Skeletal muscle cell (primary cell): ENCODE results near the gene NKX3-2.
"Not testable (repeated sequence)": the region's sequence is repeated elsewhere in the genome, so short reads cannot be mapped to it uniquely, and the experiment has no call there.

ENCODE experiments used
- DNase-seq: peaks from one replicate; pipeline ENCODE4 v3.0.0-alpha.2; 2010; ENCODE audit warnings: low read depth
- H3K4me3 ChIP-seq: 2 replicates; pipeline ENCODE4 v1.5.1; 2011; ENCODE audit warnings: low read depth, mild to moderate bottlenecking, control low read depth, low read length, moderate library complexity

The NKX3-2 gene

GRCh38 chr4:13543839-13544605 is at the start of gene NKX3-2:
TSS of gene NKX3-2 (minus strand) at chr4:13544508. CDS start at chr4:13544414, 94 bp downstream.
- H3K4me3 ChIP-seq, result peak within 1 kb of the TSS; percentile 71
- no peak for DNase-seq

- no peak for DNase-seq
- H3K4me3 ChIP-seq, result no peak overlapping the region
Measured at GRCh38 chr4:13592220-13592619, 47.9 kb upstream of the NKX3-2 start.

GRCh38 chr4:13590766-13591165 is 46.5 kb upstream of the NKX3-2 start:
- H3K4me3 ChIP-seq, result no peak overlapping the region

GRCh38 chr4:13588954-13589353 is 44.6 kb upstream of the NKX3-2 start:
- H3K4me3 ChIP-seq, result no peak overlapping the region
- no peak for DNase-seq

More at GRCh38 chr4:13590766-13591165, 46.5 kb upstream of the NKX3-2 start:
- no peak for DNase-seq

- no peak for DNase-seq
- no peak overlapping the region for H3K4me3 ChIP-seq
Measured at GRCh38 chr4:13584481-13584880, 40.2 kb upstream of the NKX3-2 start.

- H3K4me3 ChIP-seq, result no peak overlapping the region
- no peak for DNase-seq
Measured at GRCh38 chr4:13580036-13580435, 35.7 kb upstream of the NKX3-2 start.

GRCh38 chr4:13577660-13578059 is 33.4 kb upstream of the NKX3-2 start:
- H3K4me3 ChIP-seq, result no peak overlapping the region
- DNase-seq, result no peak

GRCh38 chr4:13570916-13571315 is 26.6 kb upstream of the NKX3-2 start:
- DNase-seq, result no peak

GRCh38 chr4:13567125-13567524 is 22.8 kb upstream of the NKX3-2 start:
- no peak for DNase-seq
- no peak overlapping the region for H3K4me3 ChIP-seq

More at GRCh38 chr4:13570916-13571315, 26.6 kb upstream of the NKX3-2 start:
- H3K4me3 ChIP-seq, result no peak overlapping the region

- no peak overlapping the region for H3K4me3 ChIP-seq
- no peak for DNase-seq
Measured at GRCh38 chr4:13562876-13563275, 18.6 kb upstream of the NKX3-2 start.

- DNase-seq, result no peak
- no peak overlapping the region for H3K4me3 ChIP-seq
Measured at GRCh38 chr4:13561673-13562072, 17.4 kb upstream of the NKX3-2 start.

GRCh38 chr4:13560111-13560510 is 15.8 kb upstream of the NKX3-2 start:
- not testable (repeated sequence) for DNase-seq, H3K4me3 ChIP-seq

- H3K4me3 ChIP-seq, result no peak overlapping the region
- peak; percentile 57 for DNase-seq
Measured at GRCh38 chr4:13559413-13559812, 15.1 kb upstream of the NKX3-2 start.

GRCh38 chr4:13558881-13559280 is 14.6 kb upstream of the NKX3-2 start:
- no peak for DNase-seq

GRCh38 chr4:13555325-13555724 is 11.0 kb upstream of the NKX3-2 start:
- H3K4me3 ChIP-seq, result no peak overlapping the region

More at GRCh38 chr4:13558881-13559280, 14.6 kb upstream of the NKX3-2 start:
- H3K4me3 ChIP-seq, result no peak overlapping the region

GRCh38 chr4:13553081-13553480 is 8.8 kb upstream of the NKX3-2 start:
- no peak overlapping the region for H3K4me3 ChIP-seq
- DNase-seq, result no peak

More at GRCh38 chr4:13555325-13555724, 11.0 kb upstream of the NKX3-2 start:
- DNase-seq, result no peak

- H3K4me3 ChIP-seq, result peak overlapping the region; percentile 53
- peak; percentile 34 for DNase-seq
Measured at GRCh38 chr4:13548984-13549546, 4.8 kb upstream of the NKX3-2 start.

GRCh38 chr4:13548059-13548983 is 4.0 kb upstream of the NKX3-2 start:
- no peak for DNase-seq
- peak overlapping the region; percentile 51 for H3K4me3 ChIP-seq

- DNase-seq, result no peak
- H3K4me3 ChIP-seq, result peak overlapping the region; percentile 51
Measured at GRCh38 chr4:13547485-13548041, 3.3 kb upstream of the NKX3-2 start.
